H1 (cell line): ENCODE data around the gene NAA40. TPM values are rescaled to one million over a fixed set of nuclear protein-coding genes. Genes with fewer than 3 reads are reported as not detected.

ENCODE experiments used
- CTCF ChIA-PET: fragments of 300-600 bp; sonication (Branson Sonifier 250); formaldehyde crosslinking; loops from one replicate; lab custom pipeline; 2021; ENCODE audit not compliant: partially characterized antibody; lab: Charles Lee
- POLR2A ChIA-PET: fragments of 300-600 bp; sonication (Branson Sonifier 250); formaldehyde crosslinking; loops from one replicate; lab custom pipeline; 2021; ENCODE audit warnings: inconsistent platforms; ENCODE audit not compliant: partially characterized antibody; lab: Charles Lee
- DNase-seq, 2 experiments: peaks; one replicate each; pipeline versions ENCODE4 v3.0.0 to v3.0.0-alpha.2; 2010 to 2022; ENCODE audit warnings: low spot score in 2 of 2, low read depth in 1 of 2, mixed read lengths in 1 of 2
- FAIRE-seq: peaks from 2 replicates; lab custom pipeline; 2011; peaks lifted over from hg19 to GRCh38; lab: Jason Lieb, UNC
- H2AFZ ChIP-seq: 2 replicates; pipeline ENCODE4 v1.8.1; 2012; ENCODE audit warnings: low read length, inconsistent platforms
- H2AK5ac ChIP-seq: 2 replicates; pipeline ENCODE4 v1.6.1; 2013; ENCODE audit warnings: low read depth, low read length
- H2BK120ac ChIP-seq: replicated peaks from 2 replicates; pipeline ENCODE3; 2013; ENCODE audit warnings: low read depth, low read length, inconsistent platforms
- H2BK12ac ChIP-seq: 2 replicates; pipeline ENCODE4 v1.6.1; 2013; ENCODE audit warnings: low read depth, low read length
- H2BK15ac ChIP-seq: 2 replicates; pipeline ENCODE4 v1.6.1; 2013; ENCODE audit warnings: low read length
- H2BK20ac ChIP-seq: 2 replicates; pipeline ENCODE4 v1.6.1; 2013; ENCODE audit warnings: low read length
- H2BK5ac ChIP-seq: 2 replicates; pipeline ENCODE4 v1.6.1; 2013; ENCODE audit warnings: low read depth, low read length
- H3K14ac ChIP-seq: 2 replicates; pipeline ENCODE4 v1.6.1; 2013; ENCODE audit warnings: inconsistent platforms; ENCODE audit not compliant: insufficient read length
- H3K18ac ChIP-seq: 2 replicates; pipeline ENCODE4 v1.6.1; 2013; ENCODE audit warnings: low read length; ENCODE audit errors: extremely low read depth
- H3K23ac ChIP-seq: 2 replicates; pipeline ENCODE4 v1.6.1; 2013; ENCODE audit warnings: inconsistent platforms; ENCODE audit not compliant: insufficient read length
- H3K23me2 ChIP-seq: 2 replicates; pipeline ENCODE4 v1.6.1; 2013; ENCODE audit warnings: low read depth, low read length
- H3K27ac ChIP-seq: 2 replicates; pipeline ENCODE4 v1.6.1; 2011; ENCODE audit warnings: low read depth, low read length, inconsistent platforms
- H3K27me3 ChIP-seq, 4 experiments: replicated peaks in 1 of 4; 1 replicate in 1 of 4; 2 replicates in 3 of 4; pipeline versions ENCODE4 v1.6.1 to v1.8.1; 2011 to 2013; ENCODE audit warnings: low read length in 3 of 4, mild to moderate bottlenecking in 3 of 4, inconsistent platforms in 2 of 4, mixed read lengths in 2 of 4, moderate library complexity in 1 of 4; ENCODE audit not compliant: control insufficient read depth in 3 of 4, insufficient read depth in 3 of 4; ENCODE audit errors: extremely low read depth in 1 of 4
- H3K36me3 ChIP-seq, 4 experiments: 2 replicates each; pipeline versions ENCODE4 v1.6.1 to v1.8.1; 2011 to 2013; ENCODE audit warnings: mild to moderate bottlenecking in 4 of 4, low read length in 3 of 4, moderate library complexity in 2 of 4, control low read depth in 1 of 4, inconsistent platforms in 1 of 4; ENCODE audit not compliant: insufficient read depth in 4 of 4, control insufficient read depth in 2 of 4
- H3K4ac ChIP-seq: replicated peaks from 2 replicates; pipeline ENCODE3; 2013; ENCODE audit warnings: low read length, low read depth, mixed read lengths, inconsistent platforms; ENCODE audit not compliant: insufficient read length
- H3K4me1 ChIP-seq, 4 experiments: replicated peaks in 1 of 4; 1 replicate in 1 of 4; 2 replicates in 3 of 4; pipeline versions ENCODE4 v1.6.1 to v1.8.1; 2011 to 2013; ENCODE audit warnings: low read length in 3 of 4, inconsistent platforms in 2 of 4, mixed read lengths in 1 of 4; ENCODE audit not compliant: insufficient read depth in 4 of 4, control insufficient read depth in 3 of 4
- H3K4me2 ChIP-seq, 2 experiments: 2 replicates each; pipeline versions ENCODE4 v1.6.1 to v1.8.1; 2011 to 2013; ENCODE audit warnings: low read depth in 2 of 2, low read length in 2 of 2, control low read depth in 1 of 2, inconsistent platforms in 1 of 2, mild to moderate bottlenecking in 1 of 2; ENCODE audit not compliant: insufficient read depth in 1 of 2
- H3K4me3 ChIP-seq, 4 experiments: fragments of 200-600, 300-600 bp in 1 of 4; sonication (generic), shearing (Covaris generic), sonication (Bioruptor Twin) in 1 of 4; 2 replicates each; pipeline versions ENCODE4 v1.5.1 to v1.8.1; 2011 to 2016; ENCODE audit warnings: low read length in 4 of 4, low read depth in 3 of 4, control low read depth in 2 of 4, inconsistent platforms in 2 of 4, mild to moderate bottlenecking in 2 of 4, mixed read lengths in 1 of 4, moderate library complexity in 1 of 4; ENCODE audit not compliant: insufficient read depth in 2 of 4; ENCODE audit errors: extremely low read depth in 1 of 4
- H3K56ac ChIP-seq: replicated peaks from 2 replicates; pipeline ENCODE3; 2013; ENCODE audit warnings: low read depth, mild to moderate bottlenecking, mixed read lengths, low read length, inconsistent platforms; ENCODE audit not compliant: insufficient read length
- H3K79me1 ChIP-seq: 2 replicates; pipeline ENCODE4 v1.6.1; 2013; ENCODE audit warnings: low read depth, low read length, control low read depth
- H3K79me2 ChIP-seq, 2 experiments: 2 replicates each; pipeline versions ENCODE4 v1.6.1 to v1.8.1; 2012 to 2013; ENCODE audit warnings: low read length in 2 of 2, mild to moderate bottlenecking in 2 of 2, inconsistent platforms in 1 of 2; ENCODE audit not compliant: insufficient read depth in 2 of 2, control insufficient read depth in 1 of 2
- H3K9ac ChIP-seq, 4 experiments: replicated peaks in 1 of 4; 1 replicate in 1 of 4; 2 replicates in 3 of 4; pipeline versions ENCODE4 v1.6.1 to v1.8.1; 2011 to 2013; ENCODE audit warnings: low read depth in 3 of 4, low read length in 3 of 4, control low read depth in 2 of 4, mild to moderate bottlenecking in 2 of 4, moderate library complexity in 2 of 4, inconsistent platforms in 1 of 4; ENCODE audit errors: extremely low read depth in 1 of 4
- H3K9me3 ChIP-seq, 2 experiments: 2 replicates each; pipeline versions ENCODE4 v1.6.1 to v1.8.1; 2012 to 2013; ENCODE audit warnings: mild to moderate bottlenecking in 2 of 2, moderate library complexity in 2 of 2, control low read depth in 1 of 2, inconsistent platforms in 1 of 2, low read depth in 1 of 2, low read length in 1 of 2, mixed read lengths in 1 of 2; ENCODE audit not compliant: insufficient read depth in 2 of 2
- H4K20me1 ChIP-seq, 2 experiments: replicated peaks in 1 of 2; 2 replicates each; pipeline versions ENCODE3 to v1.8.1; 2011 to 2013; ENCODE audit warnings: inconsistent platforms in 2 of 2, low read length in 2 of 2, mild to moderate bottlenecking in 1 of 2; ENCODE audit not compliant: insufficient read depth in 2 of 2, control insufficient read depth in 1 of 2
- H4K5ac ChIP-seq: 2 replicates; pipeline ENCODE4 v1.6.1; 2013; ENCODE audit warnings: low read length, low read depth, mixed read lengths, inconsistent platforms; ENCODE audit not compliant: insufficient read length
- H4K8ac ChIP-seq: 2 replicates; pipeline ENCODE4 v1.8.0; 2013; ENCODE audit warnings: mild to moderate bottlenecking, moderate library complexity, low read length, inconsistent platforms; ENCODE audit not compliant: insufficient read depth; ENCODE audit errors: extremely low read depth
- H4K91ac ChIP-seq: replicated peaks from 2 replicates; pipeline ENCODE3; 2013; ENCODE audit warnings: low read length, mixed read lengths, inconsistent platforms; ENCODE audit not compliant: insufficient read length
- CEBPB ChIP-seq: IDR thresholded peaks from 2 replicates; pipeline ENCODE4 v1.6.1; 2012; ENCODE audit warnings: low read depth, low read length
- CREB1 ChIP-seq: IDR thresholded peaks from 2 replicates; pipeline ENCODE4 v1.6.1; 2012; ENCODE audit warnings: inconsistent platforms
- E2F6 ChIP-seq: IDR thresholded peaks from 2 replicates; pipeline ENCODE4 v1.6.1; 2012; ENCODE audit warnings: inconsistent platforms
- GABPA ChIP-seq: IDR thresholded peaks from 2 replicates; pipeline ENCODE4 v1.6.1; 2011; ENCODE audit warnings: mild to moderate bottlenecking, low read length, moderate library complexity, borderline replicate concordance; ENCODE audit not compliant: insufficient read depth
- HDAC2 ChIP-seq, 2 experiments: fragments of 300-600 bp in 1 of 2; sonication (generic) in 1 of 2; IDR thresholded peaks; 2 replicates each; pipeline ENCODE4 v1.6.1; 2011 to 2012; ENCODE audit warnings: low read depth in 2 of 2, low read length in 2 of 2, mild to moderate bottlenecking in 2 of 2, moderate library complexity in 2 of 2, borderline replicate concordance in 1 of 2, inconsistent platforms in 1 of 2
- JUND ChIP-seq: IDR thresholded peaks from 2 replicates; pipeline ENCODE4 v1.6.1; 2011; ENCODE audit warnings: mild to moderate bottlenecking, improper control_type of control experiment, low read length
- KDM5A ChIP-seq: fragments of 200-600 bp; IDR thresholded peaks from 2 replicates; pipeline ENCODE4 v1.7.1; 2012; ENCODE audit warnings: mild to moderate bottlenecking, low read length, inconsistent platforms, mixed read lengths
- POLR2A ChIP-seq, 2 experiments: IDR thresholded peaks; 1 replicate in 1 of 2; 2 replicates in 1 of 2; pipeline ENCODE4 v1.6.1; 2011; ENCODE audit warnings: low read depth in 2 of 2, low read length in 2 of 2, mild to moderate bottlenecking in 2 of 2; ENCODE audit errors: control extremely low read depth in 1 of 2
- RAD21 ChIP-seq, 2 experiments: IDR thresholded peaks in 1 of 2; conservative IDR thresholded peaks in 1 of 2; 2 replicates each; pipeline ENCODE4 v1.6.1; 2011; ENCODE audit warnings: low read depth in 2 of 2, low read length in 2 of 2, improper control_type of control experiment in 1 of 2, inconsistent platforms in 1 of 2, mild to moderate bottlenecking in 1 of 2, moderate library complexity in 1 of 2
- SP1 ChIP-seq: IDR thresholded peaks from 2 replicates; pipeline ENCODE4 v1.6.1; 2011; ENCODE audit warnings: low read depth, low read length
- YY1 ChIP-seq: IDR thresholded peaks from 2 replicates; pipeline ENCODE4 v1.6.1; 2011; ENCODE audit warnings: low read depth, mild to moderate bottlenecking, low read length
- WGBS, 2 experiments: shearing (Covaris generic) in 1 of 2; methylation state at CpG; one replicate each; pipeline versions ENCODE4 v1.1.6 to v1.1.7; 2013 to 2015; ENCODE audit warnings: low lambda C conversion rate in 2 of 2, mixed read lengths in 2 of 2, inconsistent platforms in 1 of 2, low coverage in 1 of 2, missing lambda C conversion rate in 1 of 2; ENCODE audit not compliant: insufficient replicate concordance in 2 of 2, insufficient coverage in 1 of 2, insufficient read length in 1 of 2; ENCODE audit errors: extremely low coverage in 1 of 2, missing lambda C conversion rate in 1 of 2; 5-methylcytosine and 5-hydroxymethylcytosine counted together
- polyA plus RNA-seq, 7 experiments: library from polyadenylated mRNA; depleted of rRNA in 3 of 7; stranded (reverse) in 5 of 7; unstranded in 2 of 7; fragments of >200 nt in 5 of 7; fragments of 200-250 nt in 2 of 7; gene quantifications; 1 replicate in 5 of 7; 2 replicates in 1 of 7; 4 replicates in 1 of 7; pipeline versions ENCODE4 v1.2.1 to v1.2.3, GENCODE V29; 2011 to 2013; ENCODE audit warnings: missing spikeins in 2 of 7, mixed read lengths in 2 of 7
- total RNA-seq: library from RNA; stranded (reverse); fragmentation: NEBNext Ultra II Directional; extraction: Animal tissue kit (Norgen Biotek cat#: 25700); gene quantifications from 2 replicates; pipeline ENCODE4 v1.2.1, GENCODE V29; 2021

The NAA40 gene
- total and polyA plus RNA-seq, 2 of the 8 experiments (the other 6 are each of a cell fraction or from before 2014, with no cell fraction given), result 20.0 to 31.1 TPM

- Histone ChIP-seq H3K27ac (peak overlapping the region; percentile 95), H3K4me1 (peaks cover 2 to 37% (median 31%) of the 10 kb centered on the region in 4 experiments), H3K4me3 (peak overlapping the region; percentile 57 to 86 (median 64)), H3K4me2 (peak overlapping the region; percentile 89 to 97), H2BK15ac (peak overlapping the region; percentile 81; the same call in 1 of the 2 replicates), H3K56ac (peak overlapping the region; percentile 78), H3K79me1 (peaks cover 9% of the 10 kb centered on the region), H3K9me3 (no peaks in the 10 kb centered on the region), H2BK120ac (peak overlapping the region; percentile 80), H2BK12ac (peak overlapping the region; percentile 95), H3K14ac (peak overlapping the region; percentile 11), H2BK5ac (peak overlapping the region; percentile 99), H3K4ac (peak overlapping the region; percentile 96), H4K91ac (peak overlapping the region; percentile 90), H3K18ac (peak overlapping the region; percentile 100), H4K5ac (peak overlapping the region; percentile 94), H2AK5ac (peak overlapping the region; percentile 79), H4K20me1 (peaks cover 12 to 15% of the 10 kb centered on the region in 2 experiments), H3K23ac (no peak overlapping the region), H3K36me3 (peaks cover 9 to 17% (median 15%) of the 10 kb centered on the region in 4 experiments; a peak in 5 of 8 replicates), H2BK20ac (peak overlapping the region; percentile 86; the same call in 1 of the 2 replicates), H3K27me3 (peaks cover 0 to 5% (median 0%) of the 10 kb centered on the region in 4 experiments; a peak in 2 of 7 replicates), H3K9ac (peak overlapping the region; percentile 68 to 88 (median 82)), H3K79me2 (peaks cover 3 to 28% of the 10 kb centered on the region in 2 experiments; a peak in 3 of 4 replicates), H4K8ac (peak overlapping the region; percentile 97; the same call in 1 of the 2 replicates), H2AFZ (no peak overlapping the region), H3K23me2 (peaks cover 31% of the 10 kb centered on the region)
- ChIA-PET POLR2A (interaction anchor here (0.8 to 10.7 kb wide), 18 partner anchors 8 to 1583 kb away, joined by 3 to 173 read pairs (median 10); partner anchors contain the start of genes MARK2, NAA40 and ZFTA), CTCF (interaction anchor here (0.9 to 9.3 kb wide), 7 partner anchors 10 to 88 kb away, joined by 3 to 129 read pairs (median 7); partner anchors contain the start of genes MARK2 and NAA40)
- FAIRE-seq, result no peak
- WGBS, 2 experiments, result 9% methylated on average over 8 of the region's 9 CpGs; no CpG with 5 or more reads in 1 of the 2 experiments
- peak in 1 of 2 experiments; percentile 89 for DNase-seq
- TF ChIP-seq JUND, result no peak
- TF ChIP-seq RAD21 (IDR thresholded peaks at IDR 0.05 in 1 of 2, conservative IDR thresholded peaks at IDR 0.05 in 1 of 2; ENCODE audit: low read depth in 2 of 2, low read length in 2 of 2), result no peak
- 0 out of 2 replicates have a peak, but pooled peaks have one; percentile 27 for TF ChIP-seq YY1
- TF ChIP-seq POLR2A (IDR thresholded peaks at IDR 0.05; ENCODE audit: control extremely low read depth in 1 of 2, low read depth in 2 of 2, low read length in 2 of 2), result no peak; a peak in 1 of 3 replicates
- TF ChIP-seq SP1, result no peak
- peak; percentile 37; the same call in 1 of the 2 replicates for TF ChIP-seq CEBPB
- TF ChIP-seq CREB1, result no peak
- TF ChIP-seq KDM5A, result no peak
- TF ChIP-seq E2F6, result no peak
- TF ChIP-seq GABPA, result no peak
- no peak for TF ChIP-seq HDAC2 (IDR thresholded peaks at IDR 0.05; ENCODE audit: borderline replicate concordance in 1 of 2, low read depth in 2 of 2, low read length in 2 of 2)
Observed at GRCh38 chr11:63918507-63919191, 20.2 kb upstream of the NAA40 start.
